NCI-H1092 (cell line): ENCODE results near the gene FER.
"Not testable (repeated sequence)": the region's sequence is repeated elsewhere in the genome, so short reads cannot be mapped to it uniquely, and the experiment has no call there.

ENCODE experiments used
- DNase-seq: peaks from one replicate; lab custom pipeline; 2025; lab: John Stamatoyannopoulos, UW

Gene FER

GRCh38 chr5:108966910-108967309 lies 219.2 kb downstream of the FER start:
- no peak for DNase-seq

GRCh38 chr5:108974594-108974993 lies 226.9 kb downstream of the FER start:
- DNase-seq: no peak

- DNase-seq: no peak
These were observed 228.0 kb downstream of the FER start for GRCh38 chr5:108975697-108976096.

- DNase-seq: no peak
These were observed 235.9 kb downstream of the FER start for GRCh38 chr5:108983461-108984092.

GRCh38 chr5:108989761-108990392 lies 242.2 kb downstream of the FER start:
- DNase-seq: no peak

- DNase-seq: not testable (repeated sequence)
These were observed 244.8 kb downstream of the FER start for GRCh38 chr5:108992396-108993085.

GRCh38 chr5:108993440-108993839 lies 245.7 kb downstream of the FER start:
- not testable (repeated sequence) for DNase-seq

GRCh38 chr5:108997720-108998119 lies 250.0 kb downstream of the FER start:
- no peak for DNase-seq

- no peak for DNase-seq
These were observed 250.5 kb downstream of the FER start for GRCh38 chr5:108998216-108998615.

GRCh38 chr5:109003928-109004327 lies 256.2 kb downstream of the FER start:
- DNase-seq: no peak

- no peak for DNase-seq
These were observed 257.8 kb downstream of the FER start for GRCh38 chr5:109005297-109006009.

GRCh38 chr5:109006129-109006528 lies 258.4 kb downstream of the FER start:
- no peak for DNase-seq

GRCh38 chr5:109016300-109016699 lies 268.6 kb downstream of the FER start:
- DNase-seq: no peak

- no peak for DNase-seq
These were observed 274.4 kb downstream of the FER start for GRCh38 chr5:109022056-109022455.

GRCh38 chr5:109025729-109026128 lies 278.0 kb downstream of the FER start:
- DNase-seq: not testable (repeated sequence)

GRCh38 chr5:109027983-109028607 lies 280.4 kb downstream of the FER start:
- DNase-seq: no peak

GRCh38 chr5:109028608-109029299 lies 281.1 kb downstream of the FER start:
- no peak for DNase-seq

GRCh38 chr5:109029847-109030246 lies 282.1 kb downstream of the FER start:
- no peak for DNase-seq

- no peak for DNase-seq
These were observed 282.9 kb downstream of the FER start for GRCh38 chr5:109030360-109031143.

GRCh38 chr5:109034306-109034705 lies 286.6 kb downstream of the FER start:
- no peak for DNase-seq

- DNase-seq: no peak
These were observed 287.7 kb downstream of the FER start for GRCh38 chr5:109035436-109035835.
